ENCODE measurements around the gene TSC1. TPM values are rescaled to one million over a fixed set of nuclear protein-coding genes. Genes with fewer than 3 reads are reported as not detected.

TSC1 gene
- total RNA-seq, 4 donors from 2014 or later: 24.3 to 44.2 (median 36.9) TPM

- no peak for ATAC-seq
These were observed 90.9 kb downstream of the TSC1 start for GRCh38 chr9:132853482-132853881.

DNA sequence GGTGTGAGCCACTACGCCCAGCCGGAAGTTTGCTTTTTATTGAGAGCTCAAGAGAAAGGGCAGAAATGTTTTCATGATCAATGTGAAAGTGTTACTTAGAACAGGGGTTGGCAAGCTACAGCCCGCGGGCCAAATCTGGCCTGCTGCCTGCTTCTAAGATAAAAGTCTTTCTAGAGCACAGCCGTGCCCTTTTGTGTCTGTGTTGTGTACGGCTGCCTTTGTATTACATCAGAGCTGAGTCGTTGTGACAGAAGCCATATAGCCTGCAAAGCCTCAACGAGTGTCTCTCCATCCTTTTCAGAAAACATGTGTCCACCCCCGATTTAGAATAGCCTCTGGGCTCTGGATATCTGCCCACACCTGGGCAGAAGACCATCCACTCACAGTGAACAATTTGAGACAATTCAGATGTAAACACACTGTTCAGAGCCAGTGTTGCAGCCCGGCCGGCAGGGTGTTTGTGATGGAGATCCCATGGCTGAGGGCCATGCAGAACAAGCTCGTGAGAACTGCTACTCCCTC lies 95.2 kb downstream of the TSC1 start:
- ATAC-seq: no peak
- Histone ChIP-seq H3K9me3 (no peaks in the 10 kb centered on the region), H3K27ac (peak overlapping the region in 1 of 4 donors; percentile 6), H3K27me3 (no peaks in the 10 kb centered on the region), H3K4me1 (no peaks in the 10 kb centered on the region), H3K36me3 (no peaks in the 10 kb centered on the region), H3K4me3 (no peak overlapping the region)
- WGBS, 2 donors (ENCODE audit: low coverage in 1 of 2): 21 to 40% methylated on average over 2 to 6 of the region's 12 CpGs
- TF ChIP-seq POLR2AphosphoS5 (IDR thresholded peaks at IDR 0.05) (peak; percentile 67), POLR2A (IDR thresholded peaks at IDR 0.05) (no peak)

More at GRCh38 chr9:132853482-132853881, 90.9 kb downstream of the TSC1 start:
- Histone ChIP-seq H3K27me3 (no peaks in the 10 kb centered on the region), H3K4me1 (peaks cover 0 to 17% (median 0%) of the 10 kb centered on the region in 3 donors), H3K4me3 (no peak overlapping the region), H3K9me3 (no peaks in the 10 kb centered on the region), H3K36me3 (no peaks in the 10 kb centered on the region), H3K27ac (no peak overlapping the region)
- WGBS, 2 donors (ENCODE audit: low coverage in 1 of 2): 75 to 76% methylated on average over 2 of the region's 4 CpGs
- TF ChIP-seq POLR2A (IDR thresholded peaks at IDR 0.05): no peak
- no peak for TF ChIP-seq CTCF (IDR thresholded peaks at IDR 0.05)
- no peak for TF ChIP-seq POLR2AphosphoS5 (IDR thresholded peaks at IDR 0.05)
- no peak for TF ChIP-seq EP300 (IDR thresholded peaks at IDR 0.05)

- H3K4me1 ChIP-seq: no peaks in the 10 kb centered on the region
- TF ChIP-seq POLR2A (IDR thresholded peaks at IDR 0.05) (no peak), CTCF (IDR thresholded peaks at IDR 0.05) (no peak), POLR2AphosphoS5 (IDR thresholded peaks at IDR 0.05) (no peak), EP300 (IDR thresholded peaks at IDR 0.05) (no peak)
- H3K9me3 ChIP-seq: no peaks in the 10 kb centered on the region
- no peaks in the 10 kb centered on the region for H3K36me3 ChIP-seq
- WGBS, 2 donors (ENCODE audit: low coverage in 1 of 2): 91% methylated on average over 6 of the region's 15 CpGs; no CpG with 5 or more reads in 1 of the 2 donors
- H3K27ac ChIP-seq: no peak overlapping the region
- no peaks in the 10 kb centered on the region for H3K27me3 ChIP-seq
- H3K4me3 ChIP-seq: no peak overlapping the region
- ATAC-seq: no peak
These were observed 97.4 kb downstream of the TSC1 start for GRCh38 chr9:132846918-132847515.

DNA sequence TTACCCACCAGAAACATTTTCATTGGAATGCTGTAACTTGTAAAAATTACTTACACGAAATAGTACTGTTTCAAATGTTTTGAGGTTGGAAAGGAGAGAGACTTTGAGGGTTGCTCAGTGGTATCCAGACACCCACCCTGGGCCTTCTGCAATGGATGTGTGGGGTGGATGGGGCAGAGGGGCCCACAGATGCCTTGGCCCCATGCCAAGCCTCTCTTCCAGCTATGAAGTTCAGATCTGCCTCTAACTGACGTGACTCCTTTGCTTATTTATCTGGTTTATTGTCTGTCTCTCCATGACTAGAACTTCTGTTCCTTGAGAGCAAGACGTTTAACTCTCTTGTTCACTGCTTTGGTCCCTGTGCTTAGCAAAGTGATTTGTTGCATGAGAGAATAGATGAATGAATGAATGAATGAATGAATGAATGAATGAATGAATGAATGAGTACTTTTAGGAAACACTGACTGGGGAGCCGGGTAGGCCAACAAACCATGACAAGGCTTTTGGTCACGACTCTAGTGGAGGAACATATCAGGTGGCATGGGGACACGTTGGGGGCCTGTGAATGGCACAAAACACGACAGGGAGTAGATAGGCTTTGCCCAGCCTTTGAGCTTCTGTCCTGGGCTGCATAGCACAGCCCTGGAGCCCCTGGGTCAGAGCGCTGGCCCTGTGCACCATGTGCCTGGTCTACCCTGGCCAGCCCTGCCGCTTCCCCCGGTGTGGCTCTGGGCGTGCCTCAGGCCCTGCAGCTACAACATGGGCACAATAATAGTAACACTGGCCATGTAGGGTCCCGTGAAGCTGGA lies 98.1 kb downstream of the TSC1 start:
- no peaks in the 10 kb centered on the region for H3K36me3 ChIP-seq
- no peak for ATAC-seq
- TF ChIP-seq POLR2A (IDR thresholded peaks at IDR 0.05): no peak
- TF ChIP-seq CTCF (IDR thresholded peaks at IDR 0.05): no peak
- TF ChIP-seq EP300 (IDR thresholded peaks at IDR 0.05): no peak
- no peak for TF ChIP-seq POLR2AphosphoS5 (IDR thresholded peaks at IDR 0.05)
- no peak overlapping the region for H3K4me3 ChIP-seq
- 63 to 78% methylated on average over 3 to 7 of the region's 12 CpGs for WGBS, 2 donors (ENCODE audit: low coverage in 1 of 2)
- H3K9me3 ChIP-seq: no peaks in the 10 kb centered on the region
- no peaks in the 10 kb centered on the region for H3K4me1 ChIP-seq
- no peaks in the 10 kb centered on the region for H3K27me3 ChIP-seq
- no peak overlapping the region for H3K27ac ChIP-seq

- no peak for ATAC-seq
- Histone ChIP-seq H3K36me3 (no peaks in the 10 kb centered on the region), H3K27me3 (no peaks in the 10 kb centered on the region), H3K4me1 (no peaks in the 10 kb centered on the region), H3K4me3 (no peak overlapping the region), H3K27ac (no peak overlapping the region), H3K9me3 (no peaks in the 10 kb centered on the region)
- no peak for TF ChIP-seq POLR2A (IDR thresholded peaks at IDR 0.05)
- TF ChIP-seq EP300 (IDR thresholded peaks at IDR 0.05): no peak
- no peak for TF ChIP-seq POLR2AphosphoS5 (IDR thresholded peaks at IDR 0.05)
- TF ChIP-seq CTCF (IDR thresholded peaks at IDR 0.05): no peak
- WGBS, 2 donors (ENCODE audit: low coverage in 1 of 2): 50 to 63% methylated on average over 3 to 4 of the region's 5 CpGs
These were observed 102.0 kb downstream of the TSC1 start for GRCh38 chr9:132842124-132843044.
